Right renal pelvis (tissue), 4 donors: Measurements from ENCODE around the gene CD59. TPM values are rescaled to one million over a fixed set of nuclear protein-coding genes. Genes with fewer than 3 reads are reported as not detected.
A peak's percentile ranks its signal among the peaks of the same experiment; 100 is the strongest.
"Not testable (repeated sequence)": the region's sequence is repeated elsewhere in the genome, so short reads cannot be mapped to it uniquely, and the experiment has no call there.

Experiments
- DNase-seq, 4 donors: peaks; one replicate each; pipeline ENCODE4 v3.0.0-alpha.2; 2013; ENCODE audit warnings: low read depth in 4 of 4, low spot score in 3 of 4, missing footprints in 1 of 4
- polyA plus RNA-seq, 4 donors: library from polyadenylated mRNA; unstranded; fragments of 120-200 nt; gene quantifications; one replicate each; pipeline ENCODE4 v1.2.1, GENCODE V29; 2013; ENCODE audit not compliant: insufficient read length in 4 of 4

CD59 gene
- polyA plus RNA-seq, 4 donors: 254 to 300 (median 267) TPM

DNA sequence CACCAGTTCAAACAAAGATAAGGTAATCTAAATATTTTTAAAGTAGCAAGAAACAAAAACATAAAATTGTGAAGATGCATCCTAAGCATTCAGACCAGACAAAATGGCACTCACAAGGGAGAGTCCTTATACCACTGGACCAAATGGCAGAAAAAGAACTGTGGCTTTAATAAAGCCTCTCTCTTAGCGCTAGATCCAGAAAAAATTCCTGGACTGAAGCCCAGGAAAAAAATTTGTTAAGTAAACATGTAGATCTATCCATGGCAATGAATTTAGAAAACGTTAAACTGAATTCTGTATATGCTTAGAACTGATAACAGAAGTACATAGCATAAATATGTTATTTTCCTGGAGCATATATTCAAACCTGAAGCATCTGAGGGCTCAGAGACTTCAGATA is 11.8 kb upstream of the CD59 start:
- peak in 1 of 4 donors; percentile 24 for DNase-seq

DNA sequence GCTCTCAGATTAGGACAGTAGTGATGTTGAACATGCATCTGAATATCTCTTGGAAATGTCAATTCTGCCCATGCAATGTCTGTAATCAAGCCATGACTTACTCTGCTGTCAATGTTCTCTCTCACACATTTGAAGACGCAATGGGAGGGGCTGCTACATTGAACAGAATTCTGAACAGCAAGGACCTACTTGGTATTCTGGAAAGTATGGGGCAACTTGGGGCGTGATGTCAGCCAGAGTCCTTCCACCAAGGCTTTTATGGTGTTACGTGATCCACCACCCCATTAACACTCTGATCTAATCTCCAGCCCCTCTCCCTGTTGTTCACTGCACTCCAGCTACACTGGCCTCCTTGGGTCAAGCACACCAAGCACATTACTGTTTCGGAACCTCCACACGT is 7.1 kb upstream of the CD59 start:
- no peak for DNase-seq

DNA sequence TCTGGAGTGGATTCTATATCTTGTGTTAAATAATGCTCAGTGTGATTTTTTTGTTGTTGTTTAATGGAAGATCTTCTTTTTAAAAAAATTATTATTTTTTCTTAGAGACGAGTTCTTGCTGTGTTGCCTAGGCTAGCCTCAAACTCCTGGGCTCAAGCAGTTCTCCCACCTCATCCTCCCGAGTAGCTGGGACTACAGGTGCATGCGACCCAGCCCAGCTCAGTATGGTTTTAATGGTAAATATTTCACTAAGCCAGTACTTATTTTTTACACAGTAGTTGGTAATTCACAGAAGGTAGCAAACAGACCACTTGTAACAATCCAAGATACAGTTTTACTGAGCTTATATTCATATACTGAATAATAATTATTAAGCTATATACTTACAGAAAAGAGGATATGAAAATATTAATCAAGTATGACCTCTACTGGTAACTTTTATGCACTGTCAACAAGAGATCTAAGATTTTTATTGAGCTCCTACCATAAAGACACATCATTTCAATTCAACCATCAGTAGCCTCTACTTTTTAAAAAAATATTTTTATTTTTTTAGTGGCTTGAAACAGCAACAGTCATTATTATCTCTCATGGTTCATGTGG is 6.1 kb upstream of the CD59 start:
- DNase-seq: no peak

DNA sequence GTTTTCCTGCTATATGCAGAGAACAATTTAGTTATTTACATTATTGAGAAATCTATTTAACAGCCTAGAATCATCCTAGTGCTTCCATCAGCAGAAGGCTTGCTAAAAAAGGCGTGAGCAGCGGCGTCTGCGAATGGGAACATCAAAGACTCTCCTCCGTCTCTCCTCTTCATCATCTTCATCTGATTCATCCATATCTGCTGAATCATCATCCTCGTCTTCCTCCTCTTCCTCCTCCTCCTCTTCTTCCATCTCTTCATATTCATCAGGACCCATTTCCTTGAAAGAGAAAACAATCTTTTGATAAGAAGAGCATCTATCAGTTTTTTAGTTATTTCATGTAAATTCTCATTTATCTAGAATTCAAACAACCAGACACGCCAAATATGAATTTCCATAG is 5.6 kb upstream of the CD59 start:
- DNase-seq: no peak

DNA sequence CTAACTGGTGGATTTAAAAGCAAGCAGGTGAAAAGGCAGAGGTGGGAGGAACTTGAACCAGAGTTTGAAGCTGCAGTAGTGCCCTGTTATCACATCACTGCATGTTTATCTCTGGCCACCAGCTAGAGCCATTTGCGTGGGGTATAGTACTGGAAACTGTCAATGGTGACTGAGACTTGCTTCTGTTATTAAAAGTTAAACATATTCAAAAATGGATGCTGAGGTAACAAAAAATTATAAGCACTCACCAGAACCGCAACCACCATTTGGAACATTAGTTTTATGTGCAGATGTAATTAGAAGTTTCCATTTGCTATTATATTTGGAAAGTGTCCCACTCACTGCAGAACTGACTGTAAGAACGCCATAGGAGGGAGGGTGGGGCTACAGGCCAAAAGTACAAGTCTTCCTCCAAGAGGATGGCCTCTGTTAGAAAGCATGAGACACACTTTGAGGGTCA is 1.2 kb upstream of the CD59 start:
- DNase-seq: no peak

DNA sequence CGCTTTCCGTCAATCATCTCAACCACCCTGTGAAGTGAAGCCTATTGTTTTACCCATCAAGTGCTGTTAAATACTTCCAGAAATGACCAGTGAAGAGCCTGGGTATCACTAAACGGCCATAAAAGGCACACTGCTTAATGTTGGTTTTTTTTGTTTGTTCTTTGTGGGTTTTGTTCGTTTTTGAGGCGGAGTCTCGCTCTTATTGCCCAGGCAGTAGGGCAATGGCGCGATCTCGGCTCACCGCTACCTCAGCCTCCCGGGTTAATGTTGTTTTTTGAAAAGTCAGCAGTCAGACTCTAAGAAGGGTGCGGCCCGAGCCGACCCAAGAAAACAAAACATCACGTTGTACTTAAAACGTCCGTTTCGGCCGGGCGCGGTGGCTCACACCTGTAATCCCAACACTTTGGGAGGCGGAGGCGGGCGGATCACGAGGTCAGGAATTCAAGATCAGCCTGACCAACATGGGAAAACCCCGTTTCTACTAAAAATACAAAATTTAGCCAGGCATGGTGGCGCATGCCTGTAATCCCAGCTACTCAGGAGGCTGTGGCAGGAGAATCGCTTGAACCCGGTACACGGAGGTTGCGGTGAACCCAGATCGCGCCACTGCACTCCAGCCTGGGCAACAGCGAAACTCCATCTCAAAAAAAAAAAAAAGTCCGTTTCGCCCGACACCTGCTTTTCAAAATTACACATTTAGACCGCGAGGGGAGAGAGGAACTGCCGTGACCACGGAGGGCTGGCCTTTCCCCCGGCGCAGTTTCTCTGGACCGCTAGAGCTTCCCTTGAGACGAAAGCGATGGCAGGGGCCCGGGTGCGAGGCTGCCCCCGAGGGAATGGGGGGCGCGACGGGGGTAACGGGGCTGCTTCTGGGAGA is 714 bp downstream of the CD59 start:
- no peak for DNase-seq

DNA sequence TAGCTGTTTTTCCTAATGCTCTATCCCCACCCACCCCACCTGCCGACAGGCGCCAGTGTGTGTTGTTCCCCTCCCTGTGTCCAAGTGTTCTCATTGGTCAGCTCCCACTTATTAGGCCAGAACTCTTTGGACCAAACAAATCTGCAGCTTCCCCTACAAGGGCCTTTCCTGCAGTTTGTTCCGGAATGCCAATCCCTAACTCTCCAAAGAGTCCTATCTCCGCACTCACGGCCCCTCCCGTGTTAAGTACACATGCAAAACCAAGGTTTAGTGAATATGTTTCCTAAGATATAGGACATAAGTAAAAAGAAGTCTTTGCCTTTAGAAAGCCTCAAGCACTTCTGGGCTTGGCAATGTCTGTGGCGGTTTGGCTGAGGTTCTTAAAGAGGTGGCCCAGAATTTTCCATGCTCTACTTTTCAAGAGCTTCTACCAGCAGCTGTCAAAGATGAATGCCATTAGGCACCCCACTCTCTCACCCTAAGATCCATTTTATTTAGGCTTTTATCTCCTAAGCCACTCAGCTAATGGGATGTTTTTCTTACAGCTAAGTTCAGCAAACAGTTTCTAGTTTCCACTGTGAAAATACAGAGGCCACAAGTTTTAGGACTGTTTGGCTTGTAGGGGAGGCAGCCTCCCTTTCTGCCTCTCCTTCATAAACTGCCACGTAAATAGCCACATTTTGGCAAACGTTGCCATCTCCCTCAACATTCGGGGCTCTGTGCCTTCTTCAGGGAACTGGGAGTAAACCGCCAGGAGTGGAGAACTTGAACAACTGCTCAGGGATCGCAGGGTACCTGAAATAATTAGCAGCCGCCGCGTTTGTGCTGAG is 1.6 kb downstream of the CD59 start:
- DNase-seq: no peak

DNA sequence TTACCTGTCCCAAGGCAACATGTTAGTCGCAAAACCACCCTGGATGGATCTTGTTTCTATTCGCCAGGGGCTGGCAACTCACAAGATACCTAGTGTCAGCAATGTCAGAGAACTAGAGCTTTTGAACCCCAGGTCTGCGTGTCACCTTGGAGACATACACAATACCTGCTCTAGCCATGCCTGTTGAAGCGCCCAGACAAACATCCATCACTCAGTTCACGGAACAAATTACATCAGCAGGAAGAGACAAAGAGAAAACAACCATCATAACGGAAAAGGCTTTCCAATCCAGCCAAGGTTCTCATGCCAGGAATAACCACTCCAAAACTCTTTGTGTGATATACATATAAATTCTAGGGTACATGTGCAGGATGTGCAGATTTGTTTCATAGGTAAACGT is 2.2 kb downstream of the CD59 start:
- DNase-seq: no peak

DNA sequence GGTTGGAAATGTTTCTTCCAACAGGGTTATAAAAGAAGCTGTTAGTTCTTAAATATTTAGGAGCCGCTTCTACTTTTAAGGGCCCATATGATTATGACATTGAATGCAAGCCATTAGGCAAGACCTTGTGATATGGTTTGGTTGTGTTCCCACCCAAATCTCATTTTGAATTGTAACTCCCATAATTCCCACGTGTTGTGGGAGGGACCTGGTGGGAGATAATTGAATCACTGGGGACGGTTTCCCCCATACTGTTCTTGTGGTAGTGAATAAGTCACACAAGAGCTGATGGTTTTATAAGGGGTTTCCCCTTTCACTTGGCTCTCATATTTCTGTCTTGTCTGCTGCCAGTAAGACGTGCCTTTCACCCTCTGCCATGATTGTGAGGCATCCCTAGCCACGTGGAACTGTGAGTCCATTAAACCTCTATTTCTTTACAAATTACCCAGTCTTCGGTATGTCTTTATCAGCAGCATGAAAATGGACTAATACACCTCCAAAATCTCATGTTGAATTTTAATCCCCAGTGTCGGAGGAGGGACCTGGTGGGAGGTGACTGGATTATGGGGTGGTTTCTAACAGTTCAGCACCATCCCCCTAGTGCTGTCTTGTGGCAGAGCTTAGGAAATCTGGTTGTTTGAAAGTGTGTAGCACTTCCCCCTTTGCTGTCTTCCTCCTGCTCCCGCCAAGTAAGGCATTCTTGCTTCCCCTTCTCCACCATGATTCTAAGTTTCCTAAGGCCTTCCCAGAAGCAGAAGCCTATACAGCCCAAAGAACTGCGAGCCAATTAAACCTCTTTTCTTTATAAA is 4.3 kb downstream of the CD59 start:
- DNase-seq: no peak

DNA sequence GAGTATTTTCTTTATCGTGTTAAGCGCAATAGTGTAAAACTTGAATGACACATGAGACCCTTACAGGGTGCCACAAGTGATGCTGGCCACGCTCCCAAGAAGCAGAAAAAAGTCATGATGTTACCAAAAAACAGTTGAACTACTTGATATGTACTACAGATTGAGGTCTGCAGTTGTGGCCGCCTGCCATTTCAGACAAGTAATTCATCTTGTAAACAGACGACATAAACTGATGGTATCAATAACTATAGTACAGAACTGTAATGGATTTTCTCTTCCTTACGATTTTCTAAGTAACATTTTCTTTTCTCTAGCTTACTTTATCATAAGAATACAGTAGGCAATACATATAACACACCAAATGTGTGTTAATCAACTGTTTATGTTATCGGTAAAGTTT is 5.5 kb downstream of the CD59 start:
- DNase-seq: no peak

DNA sequence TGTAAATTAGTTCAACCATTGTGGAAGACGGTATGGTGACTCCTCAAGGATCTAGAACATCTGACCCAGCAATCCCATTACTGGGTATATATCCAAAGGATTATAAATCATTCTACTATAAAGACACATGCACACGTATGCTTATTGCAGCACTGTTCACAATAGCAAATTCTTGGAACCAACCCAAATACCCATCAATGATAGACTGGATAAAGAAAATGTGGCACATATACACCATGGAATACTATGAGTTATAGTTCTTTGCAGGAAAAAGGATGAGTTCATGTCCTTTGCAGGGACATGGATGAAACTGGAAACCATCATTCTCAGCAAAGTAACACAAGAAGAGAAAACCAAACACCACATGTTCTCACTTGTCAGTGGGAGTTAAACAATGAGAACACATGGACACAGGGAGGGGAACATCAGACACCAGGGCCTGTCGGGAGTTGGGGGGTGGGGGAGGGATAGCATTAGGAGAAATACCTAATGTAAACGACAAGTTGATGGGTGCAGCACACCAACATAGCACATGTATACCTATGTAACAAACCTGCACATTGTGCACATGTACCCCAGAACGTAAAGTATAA is 7.1 kb downstream of the CD59 start:
- DNase-seq: not testable (repeated sequence)

DNA sequence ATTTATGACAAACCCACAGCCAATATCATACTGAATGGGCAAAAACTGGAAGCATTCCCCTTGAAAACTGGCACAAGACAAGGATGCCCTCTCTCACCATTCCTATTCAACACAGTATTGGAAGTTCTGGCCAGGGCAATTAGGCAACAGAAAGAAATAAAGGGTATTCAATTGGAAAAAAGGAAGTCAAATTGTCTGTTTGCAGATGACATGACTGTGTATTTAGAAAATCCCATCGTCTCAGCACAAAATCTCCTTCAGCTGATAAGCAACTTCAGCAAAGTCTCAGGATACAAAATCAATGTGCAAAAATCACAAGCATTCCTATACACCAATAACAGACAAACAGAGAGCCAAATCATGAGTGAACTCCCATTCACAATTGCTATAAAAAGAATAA is 8.7 kb downstream of the CD59 start:
- DNase-seq: not testable (repeated sequence)

DNA sequence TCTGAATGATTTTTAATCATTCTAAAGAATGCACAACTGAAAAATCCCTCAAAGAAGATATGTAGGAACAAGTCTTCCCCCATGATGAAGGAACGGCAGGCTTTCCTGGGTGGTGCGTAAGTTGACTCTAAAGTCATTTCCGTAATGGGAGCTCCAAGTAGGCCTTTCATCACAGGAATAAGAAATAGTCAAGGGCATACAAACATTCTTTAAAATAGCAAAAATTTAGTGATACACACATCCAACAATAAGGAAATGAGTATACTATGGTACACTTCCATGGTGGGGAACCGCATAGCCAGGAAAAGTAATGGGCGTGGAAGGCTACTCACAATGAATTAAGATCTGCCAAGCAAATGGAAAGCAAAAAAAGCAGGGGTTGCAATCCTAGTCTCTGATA is 10.7 kb downstream of the CD59 start:
- no peak for DNase-seq

DNA sequence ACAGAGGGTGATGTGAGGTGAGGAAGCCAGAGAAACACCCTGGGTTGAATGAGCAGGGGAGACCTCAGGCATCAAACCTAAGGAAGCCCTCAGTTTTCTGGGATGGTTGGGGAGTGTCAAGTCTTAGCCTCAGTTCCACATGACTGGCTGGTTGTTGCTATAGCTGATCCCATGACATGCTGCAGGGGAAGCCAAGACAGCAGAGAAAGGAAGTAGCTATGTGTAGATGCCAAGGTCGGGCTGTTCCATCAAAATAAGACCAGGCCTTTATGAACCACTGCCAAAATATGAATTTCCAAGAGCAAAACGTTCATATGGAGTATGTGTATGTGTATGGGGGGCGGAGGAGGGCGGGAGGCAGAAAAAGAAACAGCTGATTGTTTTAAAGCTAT is 11.6 kb downstream of the CD59 start:
- no peak for DNase-seq

DNA sequence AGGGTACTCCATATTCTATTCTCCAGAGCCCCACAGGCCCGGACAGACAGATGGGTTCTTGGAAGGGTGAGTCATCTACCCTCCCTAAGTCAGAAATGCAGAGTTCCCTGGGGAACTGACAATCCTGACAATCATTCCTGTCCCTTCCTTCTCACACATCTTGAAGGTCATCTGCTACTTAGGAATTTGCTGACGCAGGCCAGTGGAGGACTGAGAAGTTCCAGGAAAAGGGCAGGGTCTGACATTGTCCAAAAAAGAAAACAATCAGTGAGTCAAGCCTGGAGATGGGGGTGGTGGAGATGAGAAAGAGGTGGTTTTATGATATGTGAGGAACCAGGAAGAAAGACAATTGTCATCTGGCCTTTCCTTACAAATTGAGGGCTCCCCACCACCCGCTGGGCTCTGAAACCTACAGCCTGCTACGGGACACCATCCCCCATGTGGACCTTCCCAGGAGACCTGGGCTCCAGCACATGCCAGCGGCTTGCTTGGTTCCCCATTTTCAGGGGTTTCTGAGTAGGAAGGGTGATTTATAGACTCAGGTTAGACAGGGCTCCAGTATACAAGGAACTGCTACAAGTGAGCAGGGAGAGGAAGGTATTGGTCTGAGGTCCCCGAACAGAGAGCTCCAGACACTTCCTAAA is 12.9 kb downstream of the CD59 start:
- DNase-seq: no peak

DNA sequence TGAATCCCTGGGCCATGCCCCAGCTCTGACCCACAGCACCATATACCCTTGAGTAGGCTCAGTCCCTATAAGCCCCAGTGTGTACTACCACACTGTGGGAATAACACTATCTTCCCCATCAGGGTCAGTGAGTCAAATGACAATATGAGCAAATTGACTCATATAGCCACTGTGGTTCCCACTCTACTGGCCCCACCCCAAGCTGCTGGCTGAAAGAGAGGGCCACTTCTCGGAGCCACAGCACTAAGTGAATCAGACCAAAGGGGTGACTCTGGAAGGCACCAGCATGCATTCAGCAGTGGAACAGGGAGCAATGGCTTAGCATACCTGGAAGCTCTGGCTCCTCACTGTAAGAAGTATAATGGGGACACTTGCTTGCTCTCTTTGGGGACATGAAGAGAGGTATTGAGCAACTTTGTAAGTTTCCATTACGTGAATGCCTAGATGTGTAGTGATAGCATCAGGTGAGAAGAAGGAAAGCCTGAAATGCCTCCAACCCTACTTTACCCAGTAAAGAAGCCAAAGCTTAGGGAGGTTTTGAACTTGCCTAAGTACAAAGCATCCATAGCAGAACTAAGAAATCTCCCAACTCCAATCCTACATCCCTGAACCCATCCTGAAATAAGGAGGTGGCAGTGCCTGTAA is 13.5 kb downstream of the CD59 start:
- no peak for DNase-seq

DNA sequence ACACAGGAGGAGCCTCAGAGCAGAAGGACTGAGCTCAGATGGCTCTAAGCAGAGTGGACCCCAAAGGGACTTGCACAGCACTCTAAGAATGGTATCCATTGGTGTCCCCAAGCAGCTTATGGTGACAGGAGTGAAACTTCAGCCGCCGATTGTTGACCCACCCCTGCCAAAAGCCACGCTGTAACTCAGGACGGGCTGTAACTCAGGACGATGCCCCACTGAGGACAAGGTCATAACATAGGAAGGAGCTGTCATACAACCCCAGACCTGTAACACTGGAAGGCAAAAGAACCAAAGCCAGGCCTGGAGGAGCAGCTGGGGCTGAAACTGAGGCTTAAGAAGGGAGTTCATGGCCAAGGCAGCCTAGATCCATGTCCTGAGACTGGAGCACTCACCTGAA is 14.2 kb downstream of the CD59 start:
- DNase-seq: no peak

DNA sequence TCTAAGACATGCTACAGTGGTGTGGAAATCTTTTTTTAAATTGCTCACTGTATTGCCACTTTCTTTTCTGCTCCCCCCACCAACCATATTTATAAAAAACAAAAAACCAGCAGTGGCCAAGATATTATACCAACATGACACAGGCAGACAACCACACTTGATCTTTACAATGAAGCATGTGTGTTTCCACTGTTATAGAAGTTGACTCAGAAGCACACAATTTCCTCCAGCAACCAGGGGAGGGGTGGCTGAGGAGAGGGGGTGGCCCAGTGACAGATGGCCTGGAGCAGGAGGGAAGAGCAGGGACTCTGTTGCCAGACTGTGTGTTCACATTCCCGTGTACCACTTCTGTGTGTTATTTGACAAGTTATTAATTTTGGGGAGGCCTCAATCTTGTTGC is 14.8 kb downstream of the CD59 start:
- DNase-seq: no peak

DNA sequence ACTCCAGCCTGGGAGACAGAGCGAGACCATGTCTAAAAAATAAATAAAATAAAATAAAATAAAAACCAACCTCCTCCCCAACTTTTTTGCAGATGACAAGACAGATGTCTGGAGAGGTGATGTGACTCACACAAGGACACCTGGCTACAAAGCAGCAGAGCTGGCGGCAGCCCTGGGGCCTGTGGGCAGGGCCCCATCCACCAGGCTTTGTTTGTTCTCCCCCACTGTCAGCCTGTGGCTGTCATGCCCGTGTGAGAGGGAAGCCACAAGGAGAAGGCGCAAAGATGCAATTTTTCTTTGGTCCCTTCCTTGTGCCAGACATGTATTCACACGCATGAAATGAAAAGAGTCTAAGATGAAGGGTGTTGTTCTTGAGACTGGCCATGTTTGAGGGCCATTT is 16.6 kb downstream of the CD59 start:
- no peak for DNase-seq
